Measurements from ENCODE around the gene SPATA32.

DNA sequence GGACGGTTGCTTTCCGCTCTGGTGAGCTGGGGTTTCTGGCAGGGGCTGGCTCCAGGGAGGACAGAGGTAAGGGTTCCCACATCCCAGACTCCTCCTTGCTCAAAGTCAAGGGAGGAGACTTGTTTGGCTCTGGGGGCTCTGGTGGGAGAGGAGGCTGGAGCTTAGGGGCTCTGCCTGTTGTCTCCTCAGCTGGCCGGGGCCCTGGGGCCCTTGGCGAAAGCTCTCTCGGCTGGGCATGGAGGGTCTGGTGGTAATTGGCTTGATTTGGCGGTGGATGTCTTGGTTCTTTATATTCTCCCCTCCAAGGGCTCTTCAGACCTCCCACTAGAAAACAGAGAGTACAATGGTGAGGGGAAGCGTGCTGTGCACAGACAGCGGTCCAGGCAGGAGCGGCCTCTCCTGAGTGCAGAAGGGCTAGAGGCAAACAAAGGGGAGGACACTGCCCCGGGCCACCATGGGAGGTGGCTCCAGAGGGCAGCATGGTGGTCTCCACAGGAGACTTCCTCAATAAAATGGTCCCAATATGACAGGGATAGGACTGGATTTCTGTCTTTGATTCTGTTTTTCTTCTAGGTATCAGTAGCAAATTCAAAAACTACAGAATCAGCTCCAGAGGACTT lies 5.7 kb upstream of the SPATA32 start:
- TF ChIP-seq POLR2A (IDR thresholded peaks at IDR 0.05) (no peak), CTCF (IDR thresholded peaks at IDR 0.05) (no peak)
